SJSA1 (cell line): ENCODE data around the gene TRPV2. TPM values are rescaled to one million over a fixed set of nuclear protein-coding genes. Genes with fewer than 3 reads are reported as not detected.
"Not testable (repeated sequence)": the region's sequence is repeated elsewhere in the genome, so short reads cannot be mapped to it uniquely, and the experiment has no call there.

Source experiments
- DNase-seq, 2 experiments: peaks; one replicate each; pipeline ENCODE4 v3.0.0-alpha.2; 2015 to 2020; ENCODE audit warnings: low spot score in 2 of 2, low read depth in 1 of 2
- H3K27ac ChIP-seq: fragments of 250-450 bp; sonication (Bioruptor Pico); 2 replicates; pipeline ENCODE4 v1.5.1; 2020; ENCODE audit warnings: mild to moderate bottlenecking, moderate library complexity
- H3K27me3 ChIP-seq: fragments of 250-450 bp; sonication (Bioruptor Pico); replicated peaks from 2 replicates; pipeline ENCODE4 v1.5.1; 2020; ENCODE audit warnings: mild to moderate bottlenecking, moderate library complexity
- H3K36me3 ChIP-seq: fragments of 250-450 bp; sonication (Bioruptor Pico); 2 replicates; pipeline ENCODE4 v1.5.1; 2020; ENCODE audit warnings: mild to moderate bottlenecking
- H3K4me1 ChIP-seq: fragments of 250-450 bp; sonication (Bioruptor Pico); replicated peaks from 2 replicates; pipeline ENCODE4 v1.6.1; 2021; ENCODE audit warnings: mild to moderate bottlenecking
- H3K4me3 ChIP-seq: fragments of 250-450 bp; sonication (Bioruptor Pico); 2 replicates; pipeline ENCODE4 v1.5.1; 2020; ENCODE audit warnings: mild to moderate bottlenecking
- H3K9me3 ChIP-seq: fragments of 250-450 bp; sonication (Bioruptor Pico); replicated peaks from 2 replicates; pipeline ENCODE4 v1.5.1; 2020; ENCODE audit warnings: mild to moderate bottlenecking
- total RNA-seq: library from RNA; depleted of rRNA; stranded (reverse); fragments of >200 nt; shearing (Covaris generic); gene quantifications from 2 replicates; pipeline ENCODE4 v1.2.3, GENCODE V29; 2014

The TRPV2 gene
- total RNA-seq, 1 experiment from 2014 or later, result 0.47 TPM

DNA sequence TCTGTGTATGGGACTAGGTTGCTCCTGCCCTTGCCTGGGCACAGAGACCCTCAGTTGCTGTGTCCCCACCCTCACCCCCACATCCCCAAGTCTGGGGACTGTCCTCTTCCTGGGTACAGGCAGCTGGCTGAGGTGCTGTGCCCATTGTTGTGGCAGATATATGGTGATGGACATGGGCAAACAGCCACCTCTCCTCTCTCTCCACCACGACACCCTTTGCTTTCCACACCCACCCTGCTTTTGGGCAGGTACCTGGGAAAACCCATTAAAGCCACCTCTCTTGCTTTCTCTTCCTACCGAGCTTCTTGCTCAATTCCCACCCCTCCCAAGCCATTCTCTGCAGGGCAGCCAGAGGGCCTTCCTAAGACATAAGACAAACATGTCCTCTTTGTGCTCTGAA is 21.7 kb downstream of the TRPV2 start:
- no peak overlapping the region for H3K27ac ChIP-seq
- no peaks in the 10 kb centered on the region for H3K9me3 ChIP-seq
- no peak overlapping the region for H3K4me3 ChIP-seq
- H3K4me1 ChIP-seq, result peaks cover 29% of the 10 kb centered on the region
- H3K27me3 ChIP-seq, result no peaks in the 10 kb centered on the region
- no peak for DNase-seq
- peaks cover 32% of the 10 kb centered on the region for H3K36me3 ChIP-seq

DNA sequence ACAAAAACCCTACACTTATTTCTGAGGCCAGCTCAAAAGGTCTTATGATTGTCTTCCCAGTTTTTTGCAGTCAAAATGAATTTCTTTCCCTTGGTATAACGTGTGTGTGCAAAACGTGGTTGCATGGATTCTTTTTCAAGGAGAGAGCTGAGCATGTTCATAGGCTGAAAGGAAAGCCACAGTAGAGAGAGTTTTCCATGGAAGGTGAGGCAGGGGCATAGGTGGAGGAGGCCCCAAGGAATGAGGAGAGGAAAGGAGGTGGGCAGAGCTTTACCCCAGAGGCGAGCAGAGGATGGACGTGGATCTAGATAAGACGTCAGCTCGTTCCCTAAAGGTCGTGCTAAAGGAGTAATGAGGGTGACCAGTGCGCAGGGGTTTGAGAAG is 22.8 kb downstream of the TRPV2 start:
- Histone ChIP-seq H3K36me3 (peaks cover 43% of the 10 kb centered on the region), H3K27ac (peak overlapping the region; percentile 60), H3K27me3 (no peaks in the 10 kb centered on the region), H3K4me3 (peak overlapping the region; percentile 70), H3K4me1 (peaks cover 37% of the 10 kb centered on the region), H3K9me3 (no peaks in the 10 kb centered on the region)
- DNase-seq, result no peak

DNA sequence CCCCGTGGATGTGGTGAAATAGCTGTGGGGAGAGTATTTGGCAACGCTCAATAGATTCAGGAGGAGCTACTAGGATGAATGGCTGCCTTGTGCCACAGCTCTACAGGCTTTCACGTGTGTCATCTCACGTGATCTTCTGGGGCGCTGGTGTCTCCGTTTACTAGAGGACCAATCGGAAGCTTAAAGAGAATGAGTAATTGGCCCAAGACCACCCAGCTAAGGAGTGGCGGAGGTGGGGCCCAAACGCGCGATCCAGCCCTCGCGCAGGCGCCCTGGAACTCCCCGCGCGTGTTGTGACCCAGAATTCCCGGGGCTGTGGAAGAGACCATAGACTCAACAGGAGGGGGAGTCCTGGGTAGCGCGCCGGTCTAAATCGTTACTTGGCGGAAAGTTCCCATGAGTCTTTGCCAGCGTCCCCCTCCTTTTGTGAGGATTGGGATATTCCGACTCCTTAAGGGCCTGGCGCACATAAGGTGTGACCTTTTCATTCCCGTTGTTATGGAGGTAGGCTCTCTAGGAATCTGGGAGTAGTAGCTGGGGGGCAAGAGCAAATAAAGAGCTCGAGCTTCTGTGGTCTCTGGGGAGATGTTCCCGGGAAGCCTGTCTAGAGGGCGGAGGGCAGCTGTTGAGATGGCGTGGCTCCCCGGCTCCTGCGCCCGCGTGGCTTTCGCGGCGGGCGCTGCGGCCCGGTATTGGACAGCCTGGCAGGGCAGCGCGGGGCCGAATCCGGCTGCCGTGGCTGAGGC is 23.4 kb downstream of the TRPV2 start:
- Histone ChIP-seq H3K4me1 (peaks cover 39% of the 10 kb centered on the region), H3K36me3 (peaks cover 48% of the 10 kb centered on the region), H3K4me3 (peak overlapping the region; percentile 70), H3K9me3 (no peaks in the 10 kb centered on the region), H3K27me3 (no peaks in the 10 kb centered on the region), H3K27ac (peak overlapping the region; percentile 67)
- peak; percentile 98 to 99 for DNase-seq

DNA sequence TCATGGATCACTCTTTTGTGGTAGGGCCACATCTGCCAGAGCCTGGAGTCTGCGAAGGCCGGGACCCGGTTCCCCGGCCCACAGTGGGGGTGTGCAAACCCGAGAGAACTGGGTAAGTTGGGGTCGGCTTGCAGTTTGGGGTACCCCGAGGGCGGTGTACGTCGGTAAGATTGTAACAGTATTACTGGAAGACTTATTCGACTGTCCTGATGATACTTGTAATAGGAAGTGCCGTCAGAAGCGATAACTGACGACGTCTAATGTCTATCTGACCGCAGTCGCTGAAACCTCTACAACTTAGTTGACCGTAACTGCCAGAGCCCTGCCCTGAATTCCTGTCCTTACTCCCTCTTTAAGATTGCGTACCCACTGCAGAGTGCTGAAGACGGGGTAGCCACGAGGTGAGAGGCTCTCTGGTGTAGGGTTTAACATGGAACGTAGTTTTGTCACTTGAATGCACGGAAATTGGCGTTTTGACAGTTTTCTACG is 24.0 kb downstream of the TRPV2 start:
- H3K36me3 ChIP-seq, result peaks cover 54% of the 10 kb centered on the region
- H3K4me1 ChIP-seq, result peaks cover 43% of the 10 kb centered on the region
- DNase-seq, result no peak
- peak overlapping the region; percentile 70 for H3K4me3 ChIP-seq
- H3K27me3 ChIP-seq, result no peaks in the 10 kb centered on the region
- peak overlapping the region; percentile 67 for H3K27ac ChIP-seq
- no peaks in the 10 kb centered on the region for H3K9me3 ChIP-seq

DNA sequence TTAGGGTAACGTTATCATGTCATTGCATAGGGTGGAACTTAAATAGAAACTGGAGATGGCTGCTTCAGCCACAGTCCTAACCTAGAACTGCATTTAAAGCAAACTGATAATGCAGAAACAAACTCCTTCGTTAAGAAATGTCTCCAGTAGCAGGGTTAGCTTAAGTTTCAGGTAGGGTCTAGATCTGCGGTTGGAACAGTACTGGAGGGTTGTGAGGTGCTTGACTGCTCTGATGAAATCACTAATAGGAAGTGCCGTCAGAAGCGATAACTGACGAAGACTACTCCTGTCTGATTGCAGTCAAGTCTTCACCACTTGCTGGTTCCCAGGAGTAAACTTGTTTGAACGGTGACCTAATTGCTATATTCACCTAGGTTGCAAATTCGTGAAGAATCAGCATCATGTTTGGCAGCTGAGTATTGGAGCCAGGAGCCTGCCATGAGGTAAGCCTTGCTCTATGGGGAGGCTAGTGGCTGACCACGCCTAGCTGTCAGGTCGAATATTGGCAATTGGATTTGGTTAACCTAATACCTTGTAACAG is 24.5 kb downstream of the TRPV2 start:
- H3K27ac ChIP-seq, result peak overlapping the region; percentile 67
- no peaks in the 10 kb centered on the region for H3K9me3 ChIP-seq
- H3K4me3 ChIP-seq, result peak overlapping the region; percentile 70
- peaks cover 43% of the 10 kb centered on the region for H3K4me1 ChIP-seq
- H3K27me3 ChIP-seq, result no peaks in the 10 kb centered on the region
- peaks cover 57% of the 10 kb centered on the region for H3K36me3 ChIP-seq
- no peak for DNase-seq

DNA sequence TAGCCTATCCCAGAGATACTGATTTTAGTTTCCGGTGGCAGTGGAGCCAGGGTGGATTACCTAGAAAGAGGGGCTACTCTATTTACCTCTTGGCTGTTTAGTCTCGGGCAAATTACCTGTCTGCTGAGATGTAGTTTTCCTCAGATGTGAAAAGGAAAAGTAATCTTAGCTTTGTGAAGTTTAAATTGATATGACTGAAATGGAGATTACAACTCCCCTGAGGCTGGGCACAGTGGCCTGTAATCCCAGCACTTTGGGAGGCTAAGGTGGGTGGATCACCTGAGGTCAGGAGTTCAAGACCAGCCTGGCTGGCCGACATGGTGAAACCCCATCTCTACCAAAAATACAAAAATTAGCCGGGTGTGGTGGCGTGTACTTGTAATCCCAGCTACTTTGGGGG is 25.0 kb downstream of the TRPV2 start:
- H3K27ac ChIP-seq, result peak overlapping the region; percentile 67
- H3K36me3 ChIP-seq, result peaks cover 60% of the 10 kb centered on the region
- H3K9me3 ChIP-seq, DNase-seq, H3K27me3 ChIP-seq: not testable (repeated sequence)
- H3K4me3 ChIP-seq, result peak overlapping the region; percentile 70
- peaks cover 43% of the 10 kb centered on the region for H3K4me1 ChIP-seq

DNA sequence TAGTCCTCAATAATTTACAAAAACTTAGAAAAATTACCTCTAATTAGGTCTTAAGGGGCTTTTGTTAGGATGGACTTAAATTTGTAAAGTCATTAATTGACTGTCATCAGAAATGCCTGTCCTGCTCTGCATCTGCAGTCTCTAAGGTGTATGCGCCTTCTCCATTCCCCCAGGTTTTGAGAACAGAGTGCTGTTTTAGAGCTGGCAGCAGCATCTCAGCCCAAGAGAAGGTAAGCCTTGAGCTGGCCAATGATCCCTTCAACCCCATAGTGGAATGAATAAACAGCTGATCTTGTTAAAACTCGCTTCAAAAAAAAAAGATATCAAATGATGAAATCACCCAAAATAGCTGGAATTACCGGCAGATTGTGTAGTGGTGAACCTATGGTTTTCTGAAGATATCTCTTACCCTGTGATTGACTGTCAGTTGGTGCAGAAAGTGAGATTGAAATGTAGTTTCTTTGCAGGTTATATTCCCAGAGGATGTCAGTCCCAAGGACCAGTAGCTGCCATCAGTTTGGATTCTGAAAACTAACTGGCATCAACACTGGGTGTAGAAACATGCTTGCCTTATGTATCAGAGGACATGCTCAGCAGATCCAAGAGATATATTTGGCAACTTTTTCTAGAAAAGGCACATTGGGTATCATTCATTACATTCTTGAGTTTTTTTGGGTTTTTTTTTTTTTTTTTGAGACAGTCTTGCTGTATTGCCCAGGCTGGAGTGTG is 25.7 kb downstream of the TRPV2 start:
- no peak for DNase-seq
- Histone ChIP-seq H3K36me3 (peaks cover 67% of the 10 kb centered on the region), H3K4me1 (peaks cover 43% of the 10 kb centered on the region), H3K27ac (no peak overlapping the region), H3K27me3 (no peaks in the 10 kb centered on the region), H3K4me3 (peak overlapping the region; percentile 70; the same call in 1 of the 2 replicates), H3K9me3 (no peaks in the 10 kb centered on the region)

DNA sequence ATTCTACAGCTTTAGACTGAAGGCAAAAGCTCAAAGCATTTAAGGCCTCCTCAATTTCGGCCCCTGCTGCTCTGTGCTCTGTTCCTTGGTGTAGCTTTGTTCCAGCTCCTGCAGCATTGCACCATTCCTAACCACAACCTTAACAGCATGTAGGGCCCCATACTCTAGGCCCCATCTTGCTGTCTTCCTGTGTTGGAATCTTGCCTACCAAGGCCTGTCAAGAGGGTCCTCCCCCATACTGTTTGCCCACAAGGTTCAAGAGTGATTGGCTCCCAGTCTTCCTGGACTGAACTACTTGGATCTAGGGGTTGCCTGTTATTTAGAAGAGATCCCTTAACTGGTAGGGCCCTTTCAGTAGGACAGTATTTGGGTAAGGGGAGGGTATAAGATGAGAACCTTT is 26.8 kb downstream of the TRPV2 start:
- H3K36me3 ChIP-seq, result peaks cover 77% of the 10 kb centered on the region
- H3K27ac ChIP-seq, result no peak overlapping the region
- no peak overlapping the region for H3K4me3 ChIP-seq

DNA sequence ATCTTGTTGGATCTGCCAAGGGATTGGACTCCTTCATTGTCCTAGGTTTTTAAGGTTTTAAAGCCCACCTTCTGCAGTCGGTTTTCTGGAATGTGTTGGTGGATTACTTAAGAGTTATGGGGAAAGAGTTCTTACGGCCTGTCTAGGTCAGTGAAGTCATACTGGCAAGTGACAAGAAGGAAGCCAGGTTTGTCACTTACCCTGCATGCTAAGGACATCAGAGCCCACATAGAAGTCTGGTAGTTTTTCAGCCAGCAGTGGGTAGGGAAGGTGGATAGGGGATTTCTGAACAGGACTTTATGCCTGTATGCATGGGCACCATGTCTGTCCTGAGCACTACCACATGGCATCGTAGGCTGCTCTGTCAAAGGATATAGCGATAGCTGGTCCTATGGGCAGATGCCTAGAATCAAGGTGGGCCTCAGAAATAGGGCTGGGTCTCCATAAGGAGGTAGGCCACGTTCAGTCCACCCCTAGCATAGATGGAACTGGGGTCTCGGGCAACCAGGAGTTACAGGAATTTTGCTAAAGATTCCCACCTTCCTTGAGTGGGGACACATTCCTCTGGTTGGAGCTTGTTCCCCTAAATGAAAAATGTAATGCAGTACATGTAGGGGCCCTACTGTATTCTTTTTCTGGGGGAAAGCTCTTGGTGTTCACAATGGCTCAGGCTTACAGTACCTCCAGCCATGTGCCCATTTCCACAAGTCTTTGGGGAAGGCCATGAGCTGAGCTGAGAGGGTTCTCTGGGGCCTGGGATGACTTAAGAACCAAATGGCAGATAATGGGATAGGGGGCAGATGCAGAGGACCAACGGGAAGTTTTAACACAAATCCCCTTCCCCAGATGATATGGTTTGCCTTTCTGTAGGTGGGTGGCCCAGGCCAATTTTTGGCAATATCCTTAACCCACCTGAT is 27.5 kb downstream of the TRPV2 start:
- Histone ChIP-seq H3K4me1 (peaks cover 43% of the 10 kb centered on the region), H3K9me3 (no peaks in the 10 kb centered on the region), H3K4me3 (no peak overlapping the region), H3K27me3 (no peaks in the 10 kb centered on the region), H3K36me3 (peaks cover 85% of the 10 kb centered on the region), H3K27ac (no peak overlapping the region; the same call in 1 of the 2 replicates)
- DNase-seq, result no peak

More for the DNA sequence above, 26.8 kb downstream of the TRPV2 start:
- Histone ChIP-seq H3K4me1 (peaks cover 43% of the 10 kb centered on the region), H3K27me3 (no peaks in the 10 kb centered on the region), H3K9me3 (no peaks in the 10 kb centered on the region)
- DNase-seq, result no peak

DNA sequence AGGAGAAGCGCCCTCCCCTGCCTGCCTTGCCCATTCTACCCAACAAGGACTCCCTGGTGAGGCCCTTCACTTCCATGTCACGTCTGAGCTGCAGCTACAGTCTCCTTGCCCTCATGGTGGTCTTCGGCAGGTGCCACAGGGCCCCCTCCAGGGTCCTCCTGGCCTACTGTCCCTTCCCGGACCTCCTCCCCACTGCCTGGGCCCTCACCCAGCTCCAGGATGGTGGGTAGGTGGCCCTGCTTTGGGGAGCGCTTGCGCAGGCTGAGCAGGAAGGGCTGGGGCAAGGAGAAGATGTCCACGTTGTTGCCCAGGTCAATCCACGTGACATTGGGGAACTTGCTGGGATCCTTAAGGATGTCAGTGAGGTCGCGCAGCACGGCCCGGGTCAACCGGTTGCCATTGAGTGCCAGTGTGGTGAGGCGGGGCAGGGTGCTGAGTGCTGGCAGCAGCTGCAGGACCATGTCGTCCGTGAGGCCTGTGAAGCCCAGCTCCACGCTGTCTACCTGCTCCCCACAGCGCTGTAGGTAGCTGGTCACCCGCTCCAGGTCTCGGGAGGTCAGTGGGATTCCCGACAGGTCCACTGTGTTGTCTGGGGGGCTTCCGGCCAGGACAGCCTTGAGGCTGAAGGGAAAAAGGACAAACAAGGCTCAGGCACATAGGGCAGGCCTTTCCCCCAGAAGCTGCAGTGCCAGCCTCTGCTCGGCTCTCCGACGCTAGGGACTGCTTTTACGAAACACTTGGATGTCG is 28.3 kb downstream of the TRPV2 start:
- DNase-seq, result no peak
- H3K4me3 ChIP-seq, result no peak overlapping the region
- H3K4me1 ChIP-seq, result peaks cover 45% of the 10 kb centered on the region
- H3K27ac ChIP-seq, result no peak overlapping the region
- no peaks in the 10 kb centered on the region for H3K9me3 ChIP-seq
- no peaks in the 10 kb centered on the region for H3K27me3 ChIP-seq
- peaks cover 93% of the 10 kb centered on the region for H3K36me3 ChIP-seq

DNA sequence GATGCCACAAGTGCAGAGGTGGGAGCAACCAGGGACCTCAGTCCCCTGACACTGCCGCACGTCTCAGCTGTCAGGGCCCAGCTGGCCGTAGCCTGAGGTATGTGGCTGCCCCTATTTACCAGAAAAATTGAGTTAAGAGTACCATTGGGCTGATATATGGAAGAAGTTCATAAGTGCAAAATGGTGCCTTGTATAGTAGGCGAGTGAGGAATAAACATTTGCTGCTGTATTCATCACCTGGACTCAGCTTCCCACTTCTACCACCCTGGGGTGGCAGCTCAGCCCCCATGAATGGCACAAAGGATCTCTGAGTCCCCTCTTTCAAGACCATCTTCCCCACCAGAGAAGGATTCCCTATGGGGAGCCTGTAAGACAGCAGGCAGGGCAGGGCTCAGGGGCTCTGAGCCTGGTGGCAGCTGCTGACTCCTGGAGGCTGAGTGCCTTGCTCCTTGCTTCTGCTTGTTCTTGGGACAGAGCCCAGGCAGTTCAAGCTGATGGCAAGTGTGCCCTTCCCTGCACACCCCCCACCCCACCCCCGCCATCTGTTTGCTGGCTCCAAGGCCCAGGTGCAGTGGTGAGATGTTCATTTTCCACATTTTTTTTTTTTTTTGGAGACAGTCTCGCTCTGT is 29.0 kb downstream of the TRPV2 start:
- Histone ChIP-seq H3K4me3 (no peak overlapping the region), H3K27ac (no peak overlapping the region), H3K9me3 (no peaks in the 10 kb centered on the region), H3K4me1 (peaks cover 52% of the 10 kb centered on the region), H3K27me3 (no peaks in the 10 kb centered on the region), H3K36me3 (peaks cover 95% of the 10 kb centered on the region)
- DNase-seq, result no peak

DNA sequence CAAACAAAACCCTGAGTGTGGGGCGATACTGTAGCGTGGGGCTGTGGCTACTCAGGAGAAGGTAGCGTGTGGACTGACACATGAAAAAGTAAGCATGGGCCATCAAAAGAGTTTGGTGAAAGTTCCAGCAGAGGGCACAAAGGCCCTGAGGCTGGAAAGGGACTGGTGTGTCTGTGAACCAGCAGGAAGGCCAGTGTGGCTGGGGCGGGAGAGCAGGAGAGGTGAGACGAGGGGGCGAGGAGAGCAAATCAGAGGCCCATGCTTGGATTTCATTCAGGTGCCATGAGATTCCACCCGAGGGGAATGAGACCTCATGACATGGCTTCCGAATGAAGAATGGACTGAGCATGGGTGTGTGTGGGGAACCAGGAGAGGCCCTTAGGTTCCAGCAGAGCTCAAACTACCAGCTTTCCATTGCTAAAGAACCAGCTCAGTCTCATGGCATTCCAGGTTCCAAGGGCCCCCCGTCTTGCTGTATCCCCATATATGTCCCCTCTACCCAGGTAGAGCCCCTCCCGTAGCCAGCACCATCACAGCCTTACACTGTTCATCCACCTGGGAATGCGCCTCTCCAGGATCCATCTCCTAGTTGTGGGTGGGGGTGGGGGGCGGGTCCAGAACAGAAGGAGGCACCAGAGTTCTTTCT is 31.1 kb downstream of the TRPV2 start:
- peaks cover 91% of the 10 kb centered on the region for H3K36me3 ChIP-seq

More for the DNA sequence above, 31.1 kb downstream of the TRPV2 start:
- H3K9me3 ChIP-seq, result no peaks in the 10 kb centered on the region
- no peak overlapping the region for H3K27ac ChIP-seq
- no peaks in the 10 kb centered on the region for H3K27me3 ChIP-seq
- peaks cover 36% of the 10 kb centered on the region for H3K4me1 ChIP-seq
- H3K4me3 ChIP-seq, result no peak overlapping the region
- no peak for DNase-seq
